GM18498 (cell line): Measurements from ENCODE around the gene COBL.
A peak's percentile ranks its signal among the peaks of the same experiment; 100 is the strongest.

Source experiments
- ATAC-seq: cut with Tn5 transposase; IDR thresholded peaks from one replicate; pipeline ENCODE4 v1.9.1; 2021; ENCODE audit warnings: mild to moderate bottlenecking, moderate library complexity; ENCODE audit not compliant: unreplicated experiment

The COBL gene

DNA sequence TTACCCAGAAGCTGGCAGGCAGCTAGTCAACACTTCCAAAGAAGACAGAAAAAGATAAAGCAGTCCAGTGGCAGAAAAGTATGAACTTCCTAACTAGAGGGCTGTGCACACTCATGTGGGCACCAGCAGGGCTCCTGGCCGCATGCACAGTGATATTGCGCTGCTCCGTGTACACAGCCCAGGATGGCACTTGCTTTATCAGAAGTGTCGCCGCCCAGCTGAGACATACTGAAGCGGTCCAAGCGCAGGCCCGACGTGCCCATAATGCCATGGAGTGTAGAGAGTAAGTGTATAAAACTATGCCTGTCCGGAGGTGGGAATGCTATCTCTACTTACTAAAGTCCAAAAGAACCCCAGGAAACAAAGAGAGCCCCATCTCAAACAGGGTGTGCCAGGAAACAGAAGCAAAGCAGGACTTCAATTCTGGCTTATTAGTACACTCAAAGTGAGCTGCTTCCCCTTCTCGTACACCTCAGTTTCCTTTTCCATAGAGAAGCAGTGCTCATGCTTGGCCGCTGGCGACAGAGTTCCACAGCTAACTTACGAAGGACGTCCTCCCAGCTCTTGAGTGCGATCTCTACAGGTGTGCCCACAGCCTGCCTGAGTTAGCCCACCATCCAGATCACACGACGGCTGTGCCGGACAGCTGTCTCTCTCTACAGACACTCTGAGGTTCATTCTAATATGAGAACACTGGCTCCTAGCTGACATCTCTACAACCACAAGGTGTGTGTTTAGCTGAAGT, 234.3 kb downstream of the COBL start:
- no peak for ATAC-seq

DNA sequence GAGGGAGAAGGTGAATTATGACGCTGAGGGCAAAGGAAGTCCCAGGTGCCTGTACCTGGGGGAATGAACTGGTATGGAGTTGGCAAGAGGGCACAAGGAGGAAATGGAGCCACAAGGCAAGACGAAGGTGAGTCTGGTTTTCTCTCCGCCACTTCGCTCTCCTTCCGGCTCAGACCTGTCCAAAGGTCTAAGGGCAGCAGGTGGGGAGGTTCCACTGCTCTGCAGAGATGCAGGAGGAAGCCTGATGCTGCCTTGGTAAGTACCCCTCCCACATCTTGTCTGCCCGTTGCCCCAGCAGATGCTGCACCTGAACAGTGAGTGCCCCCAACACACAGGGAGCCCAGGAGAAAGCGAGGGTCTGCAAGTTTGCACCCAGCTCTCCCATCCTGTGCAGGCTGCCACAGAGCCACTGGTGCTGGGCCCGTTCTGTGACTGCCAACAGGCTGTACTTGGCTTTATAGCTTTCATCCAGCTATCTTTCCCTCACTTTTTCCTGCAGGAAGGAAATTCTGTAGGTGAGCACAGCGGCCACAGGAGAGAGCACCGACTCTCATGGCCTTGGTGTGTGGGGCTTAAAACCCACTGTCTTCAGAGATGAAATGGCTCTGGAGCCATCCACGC, 235.2 kb downstream of the COBL start:
- ATAC-seq = no peak

DNA sequence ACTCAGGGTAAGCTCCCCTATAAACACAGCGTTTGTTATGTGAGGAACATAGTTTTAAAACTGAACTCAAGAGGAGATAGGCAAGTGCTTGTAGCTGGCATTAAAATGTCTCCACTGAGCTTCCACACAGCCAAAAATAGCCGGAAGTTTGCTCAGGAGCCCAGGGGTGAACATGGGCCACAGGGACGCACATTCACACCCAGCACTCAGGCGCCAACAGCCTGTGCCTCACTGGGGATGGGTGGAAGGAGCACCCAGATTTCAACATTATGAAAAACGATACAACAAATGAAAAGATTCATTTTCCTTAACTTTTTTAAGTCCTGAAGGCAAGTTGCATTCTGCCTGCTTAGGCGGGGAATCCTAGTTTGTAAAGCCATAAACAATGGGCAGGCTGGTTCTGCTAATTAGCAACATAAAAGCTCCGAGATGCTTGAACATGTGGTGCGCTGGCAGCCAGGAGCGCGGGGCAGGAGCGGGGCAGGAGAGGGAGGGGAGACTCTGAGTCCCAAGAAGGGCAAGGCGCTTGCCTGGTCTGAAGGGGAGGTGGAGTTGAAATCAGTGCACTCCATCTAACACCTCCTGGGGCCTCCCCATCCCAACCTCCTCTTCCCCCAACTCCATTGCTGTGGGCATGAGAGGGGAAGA, 235.9 kb downstream of the COBL start:
- ATAC-seq = no peak

DNA sequence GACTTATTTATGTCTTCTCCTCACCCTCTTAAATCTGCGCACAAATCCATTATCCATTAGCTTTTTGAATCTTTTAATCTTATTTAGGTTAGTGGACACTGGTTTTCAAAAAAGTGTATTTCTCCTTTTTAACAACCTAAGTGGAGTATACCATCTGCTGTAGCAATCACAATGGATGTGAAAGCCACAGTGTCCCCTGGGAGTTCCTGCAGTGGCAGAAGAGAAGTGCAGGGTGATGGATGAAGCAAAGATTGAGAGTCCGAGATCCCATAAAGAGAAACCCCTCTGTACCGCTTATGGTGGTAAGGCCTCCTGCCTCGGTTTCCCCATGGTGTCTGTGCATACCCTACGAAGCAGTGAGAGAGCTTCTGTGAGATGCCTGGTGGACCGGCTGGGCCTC, 236.4 kb downstream of the COBL start:
- no peak for ATAC-seq

DNA sequence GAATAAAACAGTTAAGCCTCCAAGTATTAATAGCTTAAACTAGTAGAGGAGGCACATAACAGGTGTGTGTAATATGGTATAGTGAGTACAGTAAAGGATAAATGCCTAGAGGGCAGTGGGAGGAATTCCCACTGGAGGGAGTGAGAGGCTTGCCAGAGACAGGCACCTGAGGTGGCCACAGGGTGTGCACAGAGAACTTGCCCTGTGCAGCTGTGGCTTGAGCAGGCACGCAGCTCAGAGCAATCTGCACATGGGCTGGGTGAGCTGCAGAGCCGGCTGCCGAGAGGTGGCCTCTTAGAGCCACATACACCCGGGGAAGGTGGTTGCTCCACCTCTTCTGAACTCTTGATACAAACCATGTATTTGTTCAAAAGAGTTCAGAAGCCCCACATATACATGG, 237.1 kb downstream of the COBL start:
- ATAC-seq = no peak

DNA sequence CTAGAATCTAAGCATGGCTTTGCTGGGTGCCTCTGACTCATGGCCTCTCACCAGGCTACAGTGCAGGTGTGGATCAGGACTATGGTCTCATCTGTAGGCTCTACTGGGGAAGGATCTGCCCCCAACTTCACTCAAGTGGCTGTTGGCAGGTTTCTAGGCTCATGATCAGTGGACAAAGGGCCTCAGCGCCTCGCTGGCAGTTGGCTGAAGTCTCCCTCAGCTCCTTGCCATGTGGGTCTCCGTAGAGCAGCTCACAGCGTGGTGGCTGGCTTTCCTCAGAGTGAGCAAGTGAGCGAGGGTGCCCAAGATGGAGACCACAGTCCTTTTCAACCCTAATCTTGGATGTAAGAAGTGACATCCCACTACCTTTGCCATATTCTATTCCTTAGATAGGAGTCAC, 238.0 kb downstream of the COBL start:
- ATAC-seq = no peak

DNA sequence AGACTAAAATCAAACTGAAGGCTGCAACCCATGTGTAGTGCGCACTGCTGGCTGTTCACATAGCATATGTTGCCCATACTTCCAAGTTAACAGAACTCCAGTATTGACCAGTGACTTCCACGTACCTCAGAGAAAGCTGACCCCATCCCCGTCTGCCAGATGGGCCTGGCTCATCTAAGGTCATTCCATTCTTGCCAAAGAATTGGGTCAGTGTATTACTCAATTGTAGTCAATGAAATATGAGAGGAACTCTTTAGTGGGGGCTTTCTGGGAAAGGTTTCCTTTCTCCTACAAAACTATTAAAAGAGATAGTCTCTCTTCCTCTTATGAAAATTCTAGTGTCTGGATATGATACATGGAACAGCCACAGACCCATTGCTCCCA, 238.6 kb downstream of the COBL start:
- ATAC-seq = no peak

DNA sequence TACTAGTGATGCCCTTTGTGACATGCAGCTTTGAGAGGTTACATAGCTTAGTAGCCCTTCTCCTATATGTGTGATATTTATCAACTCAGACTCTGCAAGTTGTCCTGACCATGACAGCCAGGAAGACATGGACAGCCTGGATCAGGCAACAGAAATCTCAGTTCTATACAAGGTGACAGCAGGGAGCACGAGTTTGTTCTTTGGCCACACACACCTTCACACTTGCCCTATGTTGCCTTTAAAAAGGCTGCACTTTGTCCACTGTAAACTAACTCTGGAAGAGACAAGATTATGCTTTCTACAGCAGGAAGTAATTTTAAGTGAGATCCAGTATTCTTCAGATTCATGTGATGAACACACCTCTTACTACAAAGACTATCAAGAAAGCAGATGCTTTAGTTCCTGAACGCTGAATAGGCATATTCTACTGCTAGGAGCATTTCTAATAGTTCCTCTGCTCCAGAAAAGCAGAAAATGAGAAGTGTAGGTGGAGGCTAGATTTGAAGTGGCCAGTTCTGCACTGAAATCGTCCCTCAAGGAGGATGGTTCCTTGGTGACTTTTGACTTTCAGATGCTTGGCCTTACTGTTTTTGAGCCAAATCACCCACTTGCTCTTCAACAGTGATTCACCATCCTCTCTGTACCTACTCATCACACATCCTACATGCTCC, 239.2 kb downstream of the COBL start:
- no peak for ATAC-seq

DNA sequence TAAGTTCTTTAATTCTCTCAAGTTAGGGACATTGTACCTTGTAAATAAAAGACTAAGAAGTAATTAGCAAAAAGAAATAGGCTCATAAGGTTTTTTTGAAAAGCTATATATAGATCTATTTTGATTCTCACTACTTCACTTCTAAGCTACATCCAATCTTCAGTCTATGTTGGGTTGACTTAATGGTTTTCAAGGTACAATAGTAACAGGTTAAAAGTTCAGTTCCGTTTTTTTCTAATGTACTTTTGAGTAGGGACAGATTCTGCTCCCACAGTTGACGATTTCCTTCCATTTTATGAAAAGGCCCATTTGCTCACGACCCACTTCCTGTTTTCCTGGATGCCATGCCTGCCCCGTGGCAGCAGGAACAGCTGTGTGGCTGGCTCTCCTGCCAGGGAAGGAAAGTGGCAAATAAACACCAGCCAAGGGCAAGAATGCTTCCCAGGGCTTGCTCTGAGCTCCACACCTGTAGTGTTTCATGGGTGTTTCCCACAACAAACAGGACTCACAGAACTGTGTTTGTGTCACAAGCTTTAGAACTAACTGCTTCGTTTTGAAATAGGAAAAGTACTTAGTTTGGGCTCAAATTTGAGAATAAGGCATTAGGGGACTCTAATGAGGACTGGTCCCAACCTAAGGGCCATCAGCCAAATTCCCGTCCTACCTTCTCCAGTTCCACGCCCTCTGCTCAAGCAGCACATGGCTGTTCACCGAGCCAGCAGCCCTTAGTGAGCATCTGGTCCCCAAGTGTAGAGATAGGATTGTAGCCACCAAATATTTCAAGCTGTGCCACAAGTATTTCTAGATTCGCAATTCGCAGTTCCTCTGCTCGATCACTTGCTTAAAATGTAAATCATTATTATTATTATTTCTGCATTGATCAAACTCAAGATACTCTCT, 240.7 kb downstream of the COBL start:
- no peak for ATAC-seq

DNA sequence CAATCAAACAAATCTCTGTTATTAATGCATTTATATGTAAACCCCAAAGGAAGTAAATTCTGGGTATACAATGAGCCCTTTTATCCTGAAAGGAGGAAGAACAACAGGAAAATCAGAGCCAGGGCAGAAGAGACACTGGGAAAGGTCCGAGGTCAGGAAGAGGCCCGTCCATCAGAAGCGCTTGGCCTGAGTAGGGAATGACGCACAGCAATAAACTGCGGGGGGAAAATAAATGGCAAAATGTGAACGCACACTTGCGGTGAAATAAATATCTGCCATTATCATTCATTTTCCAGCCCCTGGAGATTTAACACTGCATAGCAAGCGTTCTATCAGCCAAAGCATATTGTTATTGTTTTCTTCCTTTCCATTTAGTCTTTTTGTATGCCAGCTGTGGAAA, 243.4 kb downstream of the COBL start:
- ATAC-seq = no peak

DNA sequence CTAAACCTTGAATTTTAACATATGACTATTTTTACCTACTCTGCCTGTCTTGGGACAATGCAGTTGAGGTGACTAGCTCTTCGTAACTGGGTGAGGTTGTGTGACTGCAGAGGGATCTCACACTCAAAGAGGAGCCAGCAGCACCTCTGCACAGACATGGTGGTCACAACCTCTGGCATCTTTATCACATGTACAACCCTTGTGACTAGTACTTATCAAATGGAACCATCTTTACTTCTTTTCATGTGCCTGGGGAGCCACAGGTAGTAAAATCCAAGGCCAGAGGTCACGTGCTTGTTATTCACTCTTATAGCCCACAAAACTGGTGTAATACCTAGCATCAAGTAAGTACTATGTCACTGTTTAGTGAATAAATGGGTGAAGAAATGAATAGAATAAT, 244.3 kb downstream of the COBL start:
- ATAC-seq = no peak

DNA sequence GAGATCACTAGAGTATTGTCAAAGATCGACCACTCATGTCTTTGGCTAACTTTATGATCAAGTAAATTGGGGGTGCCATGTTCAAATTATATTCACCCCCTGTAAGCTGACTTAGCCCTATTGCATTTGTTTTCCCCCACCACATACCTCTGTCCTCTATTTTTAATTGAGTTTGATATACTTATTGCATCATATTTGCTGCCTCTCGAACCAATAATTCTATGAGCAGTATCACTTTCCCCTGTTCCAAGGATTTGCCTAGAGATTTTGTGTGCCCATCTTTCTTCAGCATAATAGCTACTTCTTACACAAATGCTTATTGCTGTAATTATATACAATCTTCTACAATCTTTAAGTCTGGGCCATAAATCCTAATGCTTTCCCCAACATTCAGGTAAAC, 245.2 kb downstream of the COBL start:
- ATAC-seq = no peak

DNA sequence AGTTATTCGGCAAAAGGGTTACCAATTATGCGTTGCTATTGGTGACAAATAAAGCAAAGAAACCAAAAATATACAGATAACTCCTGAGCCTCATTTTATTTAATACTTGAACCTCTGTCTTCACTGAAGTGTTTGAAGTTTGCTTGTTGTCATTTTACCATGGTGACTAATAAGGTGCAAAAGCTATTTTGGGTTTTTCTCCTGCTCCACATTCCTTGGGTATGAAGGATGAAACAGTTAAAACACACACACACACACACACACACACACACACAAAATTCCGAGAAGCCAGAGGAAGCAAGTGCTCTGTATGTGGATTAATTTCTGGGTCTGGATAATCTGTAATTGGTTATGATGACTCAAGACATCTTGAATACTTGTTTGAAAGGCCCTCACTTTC, 246.5 kb downstream of the COBL start:
- no peak for ATAC-seq

DNA sequence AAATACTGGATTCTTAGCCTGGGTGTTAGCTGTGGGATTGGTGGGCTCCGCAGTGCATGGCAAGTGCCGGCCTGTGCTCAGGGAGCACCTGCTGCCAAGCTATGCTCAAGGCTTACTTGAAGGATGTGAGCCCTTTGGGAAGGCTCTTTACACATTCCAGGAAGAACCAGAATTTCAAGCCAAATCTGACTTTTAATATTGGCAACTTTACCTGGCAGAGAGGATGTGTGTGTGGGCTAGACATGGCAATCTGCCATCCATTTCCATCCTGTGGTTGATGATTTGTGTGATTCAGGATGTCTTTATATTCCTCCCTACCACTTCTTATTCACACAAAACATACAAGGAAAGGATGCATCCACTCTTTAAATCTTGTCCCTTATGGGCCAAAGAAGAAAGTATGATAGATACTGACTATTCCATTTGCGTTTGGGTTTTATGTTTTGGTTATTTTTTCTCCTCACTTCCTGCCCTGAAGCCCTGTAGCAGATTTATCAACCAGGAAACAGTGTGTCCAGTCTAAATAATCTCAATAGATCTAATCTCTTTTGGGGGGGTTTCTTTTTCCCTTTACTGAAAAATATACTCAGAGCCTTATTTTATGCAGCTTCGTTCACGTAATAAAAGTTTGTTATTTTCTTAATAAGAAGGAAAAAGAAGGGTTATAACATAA, 247.1 kb downstream of the COBL start:
- no peak for ATAC-seq

DNA sequence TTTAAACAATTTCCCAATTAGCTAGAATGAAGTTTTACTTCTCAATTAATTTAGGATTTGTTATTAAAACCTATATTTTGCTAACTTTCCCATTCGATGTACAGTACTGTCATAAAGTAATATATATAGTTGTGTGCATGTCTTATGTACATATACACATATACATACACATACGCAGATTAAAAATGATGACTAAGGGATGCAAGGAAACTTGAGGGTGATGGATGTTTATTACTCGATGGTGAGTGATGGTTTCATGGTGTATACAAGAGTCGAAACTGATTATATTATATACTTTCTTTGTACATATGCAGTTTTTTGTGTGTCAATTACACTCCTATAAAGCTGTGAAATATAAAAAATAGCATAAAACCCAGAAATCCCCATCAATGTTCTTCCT, 248.2 kb downstream of the COBL start:
- no peak for ATAC-seq

DNA sequence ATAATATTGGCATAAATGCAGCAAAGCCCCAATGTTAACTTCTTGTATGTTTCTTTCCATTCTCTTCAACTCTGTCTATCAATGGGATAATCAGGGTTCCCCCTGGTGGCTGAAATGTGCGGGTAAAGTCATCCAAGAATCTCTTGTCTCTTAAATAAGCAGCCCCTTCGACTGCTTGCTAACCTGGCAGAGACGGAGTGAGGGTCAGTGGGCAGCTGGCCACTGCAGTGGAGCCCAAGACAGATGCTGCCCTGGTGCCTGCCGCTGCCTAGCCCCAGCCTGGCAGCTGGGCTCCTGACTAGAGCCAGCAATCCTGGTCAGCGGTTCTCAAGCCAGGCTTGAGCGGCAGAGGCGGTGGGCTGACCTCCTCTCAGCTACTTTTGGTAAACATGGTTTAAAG, 248.9 kb downstream of the COBL start:
- ATAC-seq = peak; percentile 57

DNA sequence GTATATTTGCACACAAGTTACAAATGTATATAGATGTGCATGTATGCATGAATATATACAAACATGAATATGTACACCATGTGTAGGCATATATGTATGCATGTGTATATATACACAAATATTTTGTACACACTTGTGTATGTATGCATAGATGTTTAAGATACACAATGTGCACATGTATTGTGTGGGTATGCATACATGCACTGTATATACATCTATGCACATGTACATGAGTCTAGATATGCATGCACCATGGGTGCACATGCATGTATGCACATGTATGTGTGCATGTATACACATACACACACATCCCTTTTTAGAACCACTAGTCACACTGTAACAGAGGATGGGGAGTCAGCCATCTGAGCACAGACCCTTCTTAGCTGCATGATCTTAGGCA, 249.4 kb downstream of the COBL start:
- ATAC-seq = no peak

DNA sequence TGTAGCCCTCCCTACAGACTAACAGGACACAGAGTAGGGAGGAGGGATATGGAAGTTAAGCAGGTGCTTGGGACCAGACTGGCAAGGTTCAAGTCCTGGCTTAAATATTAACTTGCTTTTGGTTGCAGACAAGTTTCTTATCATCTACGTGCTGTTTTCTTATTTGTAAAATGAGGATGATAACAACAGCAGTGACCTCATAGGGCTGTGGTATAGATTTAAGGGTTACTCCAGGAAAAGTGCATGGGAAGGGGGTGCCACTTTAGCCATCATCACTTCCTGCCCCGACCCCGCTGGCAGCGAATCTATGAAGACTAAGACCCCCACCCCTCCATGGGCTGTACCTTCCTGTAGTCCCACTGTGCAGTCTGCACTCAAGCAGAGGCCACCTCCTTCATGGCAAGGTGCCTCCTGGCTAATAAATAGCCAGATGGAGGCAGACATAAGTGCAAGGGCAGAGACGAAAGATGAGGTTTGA, 250.2 kb downstream of the COBL start:
- ATAC-seq = no peak

DNA sequence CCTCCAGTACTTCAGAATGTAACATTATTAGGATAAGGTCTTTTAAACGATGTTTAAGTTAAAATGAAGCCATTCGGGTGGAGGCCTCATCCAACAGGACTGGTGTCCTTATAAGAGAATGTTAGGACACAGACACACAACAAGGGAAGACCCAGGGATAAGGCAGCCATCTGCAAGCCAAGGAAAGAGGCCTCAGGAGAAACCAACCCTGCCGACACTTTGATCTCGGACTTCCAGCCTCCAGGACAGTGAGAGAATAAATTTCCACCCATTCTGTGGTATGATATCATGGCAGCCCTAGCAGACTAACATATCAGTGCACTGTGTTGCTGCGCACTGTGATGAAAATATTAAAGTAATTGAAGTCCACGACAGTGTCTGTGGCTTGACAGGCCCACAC, 250.8 kb downstream of the COBL start:
- ATAC-seq = no peak

DNA sequence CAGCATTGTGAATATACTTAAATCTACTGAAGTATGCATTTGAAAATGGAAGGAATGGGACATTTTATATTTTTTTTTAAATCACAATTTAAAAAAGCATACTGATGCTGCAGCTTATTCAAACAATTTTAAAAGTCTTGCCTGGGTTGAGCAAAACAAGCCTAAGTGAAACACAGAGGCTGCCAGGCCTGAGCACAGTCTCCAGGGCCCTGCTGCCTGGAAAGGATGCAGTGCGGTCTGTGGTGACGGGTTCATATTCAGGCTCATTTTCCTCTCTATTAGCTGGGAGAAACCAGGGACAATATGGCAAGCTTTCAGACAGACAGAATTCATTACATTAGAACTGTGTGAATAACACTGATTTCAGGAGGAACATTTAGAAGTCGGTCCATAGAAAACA, 251.9 kb downstream of the COBL start:
- ATAC-seq = no peak
